SK-MEL-5 (cell line): ENCODE results near the gene B3GNT7. TPM values are rescaled to one million over a fixed set of nuclear protein-coding genes. Genes with fewer than 3 reads are reported as not detected.
A peak's percentile ranks its signal among the peaks of the same experiment; 100 is the strongest.

Experiments used
- DNase-seq: peaks from one replicate; pipeline ENCODE4 v3.0.0-alpha.2; 2016; ENCODE audit warnings: low read depth, low spot score
- in situ Hi-C: cut with HindIII; loops from 2 replicates; pipeline ENCODE4 v1.10.0; 2016; ENCODE audit warnings: low sequenced_read_pairs, high pct_unique_total_duplicates, low pct_unique_long_range_greater_than_20kb
- total RNA-seq: library from RNA; depleted of rRNA; stranded (reverse); fragments of >200 nt; shearing (Covaris generic); gene quantifications from 2 replicates; pipeline ENCODE4 v1.2.3, GENCODE V29; 2014

Gene B3GNT7
- total RNA-seq, 1 experiment from 2014 or later: 20.2 TPM

GRCh38 chr2:231378026-231378722 lies 17.3 kb upstream of the B3GNT7 start:
- DNase-seq: no peak
- in situ Hi-C loops: no loop called here

- no peak for DNase-seq
- in situ Hi-C loops: no loop called here
These were observed 16.0 kb upstream of the B3GNT7 start for GRCh38 chr2:231379266-231380215.

DNA sequence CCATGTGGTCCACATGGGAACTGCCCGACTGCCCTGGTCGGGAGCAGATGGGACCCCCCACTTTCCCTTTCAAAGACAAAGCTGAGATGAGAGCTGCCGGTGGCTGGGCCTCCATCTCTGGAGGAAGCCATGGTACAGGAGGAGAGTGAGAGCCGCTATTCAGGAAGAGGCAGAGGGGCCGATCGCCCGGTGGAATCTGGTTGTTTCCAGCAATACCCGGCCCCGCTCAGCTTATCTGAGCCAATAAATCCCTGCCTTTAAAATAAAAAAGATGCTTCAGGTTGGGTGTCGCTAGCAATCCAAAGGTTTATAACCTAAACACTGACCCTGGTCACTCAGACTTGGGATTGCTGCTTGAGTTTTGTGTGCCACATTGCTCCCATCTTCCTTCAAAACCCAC lies 15.2 kb upstream of the B3GNT7 start:
- in situ Hi-C loops: no loop called here
- DNase-seq: no peak

DNA sequence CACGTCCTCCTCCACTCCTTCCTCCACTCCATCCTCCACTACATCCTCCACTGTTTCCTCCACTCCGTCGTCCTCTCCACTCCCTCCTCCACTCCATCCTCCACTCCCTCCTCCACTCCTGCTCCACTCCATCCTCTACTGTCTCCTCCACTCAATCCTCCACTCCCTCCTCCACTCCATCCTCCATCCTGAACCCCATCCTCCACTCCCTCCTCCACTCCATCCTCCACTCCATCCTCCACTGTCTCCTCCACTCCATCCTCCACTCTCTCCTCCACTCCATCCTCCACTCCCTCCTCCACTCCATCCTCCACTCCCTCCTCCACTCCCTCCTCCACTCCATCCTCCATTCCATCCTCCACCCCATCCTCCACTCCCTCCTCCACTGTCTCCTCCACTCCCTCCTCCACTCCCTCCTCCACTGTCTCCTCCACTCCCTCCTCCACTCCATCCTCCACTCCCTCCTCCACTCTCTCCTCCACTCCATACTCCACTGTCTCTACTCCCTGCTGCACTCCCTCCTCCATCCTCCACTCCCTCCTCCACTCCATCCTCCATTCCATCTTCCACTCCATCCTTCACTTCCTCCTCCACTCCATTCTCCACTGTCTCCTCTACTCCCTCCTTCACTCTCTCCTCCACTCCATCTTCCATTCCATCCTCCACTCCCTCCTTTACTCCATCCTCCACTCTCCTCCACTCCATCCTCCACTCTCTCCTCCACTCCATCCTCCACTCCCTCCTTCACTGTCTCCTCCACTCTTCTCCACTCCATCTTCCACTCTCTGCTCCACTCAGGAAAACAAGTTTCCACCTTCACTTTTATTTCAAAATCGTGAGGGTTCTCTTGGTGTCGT lies 14.3 kb upstream of the B3GNT7 start:
- in situ Hi-C loops: no loop called here
- DNase-seq: no peak

DNA sequence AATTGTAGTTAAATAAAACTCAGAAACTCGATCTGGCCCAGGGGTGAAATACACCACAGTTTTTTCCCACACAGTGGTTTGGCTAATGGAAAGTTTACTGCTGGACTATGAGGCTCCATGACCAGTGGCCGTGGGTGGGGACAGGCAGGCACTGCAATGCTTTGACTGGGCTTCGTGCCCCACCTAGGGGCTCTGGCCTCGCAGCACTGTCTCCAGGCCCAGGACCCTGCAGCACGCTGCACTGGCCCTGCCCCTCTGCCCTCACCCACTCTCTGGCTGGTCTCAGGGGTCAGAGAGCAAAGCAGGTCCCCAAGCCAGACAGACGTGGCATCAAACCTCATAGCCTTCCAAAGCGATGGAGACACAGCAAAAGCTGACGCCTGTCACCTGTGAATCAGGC lies 13.4 kb upstream of the B3GNT7 start:
- DNase-seq: no peak
- in situ Hi-C loops: no loop called here

DNA sequence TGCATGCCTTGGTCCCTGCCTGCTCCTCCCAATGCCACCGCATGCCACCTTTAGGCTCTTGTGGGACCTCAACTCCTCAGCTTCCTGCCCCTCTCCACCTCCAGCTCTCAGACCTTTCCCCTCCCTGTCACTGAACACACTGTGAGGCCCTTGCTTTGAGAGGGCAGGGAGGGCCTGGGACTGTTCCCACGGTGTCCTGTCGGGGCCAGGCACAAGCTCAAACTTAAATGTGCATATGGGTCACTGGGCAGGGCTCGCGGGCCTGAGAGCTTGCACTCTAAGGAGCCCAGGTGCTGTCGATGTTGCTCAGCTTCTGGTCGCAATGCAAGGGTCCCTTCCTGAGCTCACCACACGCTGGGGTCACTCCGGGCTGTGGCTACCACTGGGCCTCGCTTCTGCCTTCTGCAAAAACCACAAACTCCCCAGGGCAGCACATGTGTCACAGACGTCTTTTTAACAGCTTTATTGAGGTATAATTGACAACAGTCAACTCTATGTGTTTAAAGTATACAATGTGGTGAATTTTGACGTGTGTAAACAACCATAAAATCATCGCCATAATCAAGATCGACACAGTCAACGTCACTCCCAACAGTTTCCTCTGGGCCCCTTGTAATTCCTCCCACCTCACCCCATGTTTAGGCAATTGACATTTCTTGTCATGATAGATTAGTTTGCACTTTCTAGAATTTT lies 11.9 kb upstream of the B3GNT7 start:
- in situ Hi-C loops: no loop called here
- no peak for DNase-seq

DNA sequence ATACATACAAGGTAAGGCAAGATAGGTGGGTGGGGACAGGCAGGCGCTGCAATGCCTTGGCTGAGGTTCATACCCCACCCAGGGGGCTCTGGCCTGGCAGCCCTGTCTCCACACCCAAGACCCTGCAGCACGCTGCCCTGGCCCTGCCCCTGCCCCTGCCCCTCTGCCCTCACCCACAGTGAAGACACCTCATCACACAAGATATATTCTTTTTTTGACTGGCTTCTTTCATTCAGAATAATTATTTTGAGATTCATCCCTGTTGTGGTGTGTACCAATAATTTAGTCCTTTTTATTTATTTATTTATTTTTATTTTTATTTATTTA lies 11.4 kb upstream of the B3GNT7 start:
- no peak for DNase-seq
- in situ Hi-C loops: no loop called here

DNA sequence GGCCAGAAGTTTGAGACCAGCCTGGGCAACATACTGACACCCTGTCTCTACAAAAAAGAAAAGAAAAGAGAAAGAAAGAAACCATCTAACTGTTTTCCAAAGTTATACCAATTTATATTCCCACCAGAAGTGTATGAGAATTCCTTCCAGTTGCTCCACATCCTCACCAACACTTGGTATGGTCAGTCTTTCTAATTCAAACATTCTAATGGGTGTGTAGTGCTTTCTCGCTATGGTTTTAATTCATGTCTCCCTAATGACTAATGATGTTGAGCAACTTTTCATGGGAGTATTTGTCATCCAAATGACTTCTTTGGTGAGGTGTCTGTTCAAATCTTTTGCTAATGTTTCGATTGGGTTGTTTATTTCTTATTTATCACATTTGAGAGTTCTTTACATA lies 10.5 kb upstream of the B3GNT7 start:
- no peak for DNase-seq
- in situ Hi-C loops: no loop called here

- no peak for DNase-seq
These were observed 10.1 kb upstream of the B3GNT7 start for GRCh38 chr2:231385429-231385828.

GRCh38 chr2:231386446-231386845 lies 9.1 kb upstream of the B3GNT7 start:
- in situ Hi-C loops: no loop called here
- DNase-seq: no peak

More at GRCh38 chr2:231385429-231385828, 10.1 kb upstream of the B3GNT7 start:
- in situ Hi-C loops: no loop called here

DNA sequence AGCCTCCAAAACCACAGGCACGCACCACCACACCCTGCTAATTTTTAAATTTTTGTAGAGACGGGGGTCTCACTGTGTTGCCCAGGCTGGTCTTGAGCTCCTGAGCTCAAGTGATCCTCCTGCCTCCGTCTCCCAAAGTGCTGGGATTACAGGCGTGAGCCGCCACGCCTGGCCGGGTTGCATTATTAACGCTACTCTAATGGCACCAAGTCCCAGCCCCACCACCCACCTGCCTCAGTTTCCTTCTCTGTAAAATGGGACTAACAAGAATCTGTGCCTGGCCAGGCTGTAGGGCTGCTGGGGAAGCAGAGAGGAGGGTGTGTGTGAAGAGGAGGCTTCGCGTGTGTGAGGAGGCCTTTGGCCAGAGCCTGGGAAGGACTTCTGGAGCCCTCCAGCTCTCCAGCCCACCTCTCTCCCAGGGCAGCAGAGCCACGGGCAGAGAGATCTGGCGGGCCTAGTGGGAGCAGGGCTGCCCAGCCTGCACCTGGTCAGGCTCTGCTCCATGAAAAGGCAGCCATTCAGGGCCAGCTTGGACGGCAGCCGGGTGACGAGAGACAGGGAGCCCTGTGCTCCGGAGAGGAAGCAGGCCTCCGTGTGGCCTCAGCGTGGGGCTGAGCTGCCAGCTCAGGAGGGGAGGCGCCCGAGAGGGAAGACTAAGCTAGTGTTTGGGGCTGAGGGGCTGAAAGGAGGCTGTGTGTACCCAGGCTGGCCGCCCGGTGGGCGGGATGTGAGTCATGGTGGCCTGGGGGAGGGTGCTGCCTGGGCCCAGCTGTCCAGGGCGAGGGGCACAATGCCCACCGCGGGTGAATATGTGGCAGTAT lies 7.4 kb upstream of the B3GNT7 start:
- peak; percentile 95 for DNase-seq
- in situ Hi-C loops: no loop called here

GRCh38 chr2:231388725-231389346 lies 6.7 kb upstream of the B3GNT7 start:
- in situ Hi-C loops: no loop called here
- no peak for DNase-seq

DNA sequence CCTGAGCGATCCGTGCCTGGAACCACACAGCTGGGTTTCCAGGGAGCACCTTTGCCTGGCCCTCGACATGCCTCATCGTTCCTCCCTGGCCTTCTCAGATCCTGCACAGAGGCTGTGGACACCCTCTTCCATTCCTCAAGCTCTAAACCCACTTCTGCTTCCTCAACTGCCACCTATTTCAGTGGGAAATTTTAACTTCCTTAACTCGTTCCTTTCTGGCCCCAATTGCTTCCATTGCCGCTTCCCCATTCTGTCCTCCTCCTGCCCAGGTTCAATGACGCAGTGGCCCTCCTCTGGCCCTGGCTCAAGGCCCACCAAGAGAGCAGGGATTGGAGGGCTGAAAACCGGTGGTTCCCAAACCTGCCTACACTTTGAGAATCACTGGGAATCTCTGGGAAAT lies 4.8 kb upstream of the B3GNT7 start:
- DNase-seq: no peak
- in situ Hi-C loops: no loop called here

DNA sequence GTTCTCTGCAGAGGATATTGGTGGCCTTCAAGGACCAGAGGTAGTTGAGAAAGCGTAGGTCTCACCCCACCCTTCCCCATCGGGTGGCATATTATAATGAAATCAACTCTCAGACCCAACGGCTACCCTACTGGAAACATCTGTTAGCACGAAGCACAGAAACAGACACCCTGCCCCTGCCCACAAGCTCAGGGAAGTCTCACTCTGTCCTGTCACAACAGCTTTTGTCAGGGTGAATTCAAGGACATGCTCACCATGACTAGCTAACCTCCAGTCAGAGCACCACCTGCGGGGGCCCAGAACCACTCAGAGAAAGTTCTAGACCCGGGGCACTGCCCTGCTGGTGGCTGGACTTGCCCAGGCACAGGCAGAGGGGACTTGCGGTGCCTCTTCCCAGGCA lies 3.5 kb upstream of the B3GNT7 start:
- no peak for DNase-seq
- in situ Hi-C loops: no loop called here

DNA sequence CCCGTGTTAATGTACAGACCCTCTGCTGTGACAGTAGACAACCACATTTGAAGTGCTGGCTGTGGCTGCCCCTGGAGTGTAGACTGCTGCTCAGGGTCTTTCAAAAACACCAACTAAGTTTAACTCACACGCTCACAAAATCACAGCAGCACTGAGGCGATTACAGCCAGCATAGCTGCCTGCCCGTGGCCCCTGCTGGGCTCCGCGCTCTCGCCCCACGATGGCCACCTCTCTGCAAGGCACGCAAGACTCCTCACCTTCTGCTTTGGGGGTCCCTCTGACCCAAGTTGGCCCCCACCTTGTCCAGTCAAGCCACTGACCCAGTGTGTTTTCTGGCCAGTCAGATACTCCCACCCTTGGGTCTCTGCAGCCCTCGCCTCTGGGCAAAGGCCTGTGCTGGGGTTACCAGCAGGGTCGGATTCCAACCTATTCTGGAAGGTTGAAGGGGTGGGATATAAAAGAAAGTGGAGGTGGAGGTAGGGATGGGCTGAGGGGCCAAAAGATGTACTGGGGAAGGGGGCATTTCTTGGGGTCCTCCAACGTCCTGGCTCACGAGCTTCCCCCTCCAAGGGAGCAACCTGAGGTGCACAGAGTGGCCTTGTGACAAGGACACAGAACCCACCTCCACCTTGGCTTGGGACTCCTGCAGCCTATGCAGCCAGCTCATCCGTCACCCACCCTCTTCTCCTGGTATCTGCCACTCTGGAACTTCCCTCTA lies 2.9 kb upstream of the B3GNT7 start:
- in situ Hi-C loops: no loop called here
- no peak for DNase-seq
